Endometrial microvascular endothelial cells (primary cell): ENCODE results near the gene DPPA4. TPM values are rescaled to one million over a fixed set of nuclear protein-coding genes. Genes with fewer than 3 reads are reported as not detected.

ENCODE experiments used
- total RNA-seq: library from RNA; depleted of rRNA; stranded (reverse); fragments of >200 nt; gene quantifications from one replicate; pipeline ENCODE4 v1.2.3, GENCODE V29; 2015; ENCODE audit errors: inconsistent ontology term

DPPA4 gene
- total RNA-seq, 1 donor from 2014 or later: not detected

Other genes starting within 250 kb of the DPPA4 start
- not detected for gene MORC1, start 219.4 kb downstream of the DPPA4 start, total RNA-seq
- gene C3orf85, start 200.8 kb downstream of the DPPA4 start, total RNA-seq: not detected
- not detected for gene DPPA2, start 21.0 kb downstream of the DPPA4 start, total RNA-seq